K562 (cell line): ENCODE data around the gene CLDN5. TPM values are rescaled to one million over a fixed set of nuclear protein-coding genes. Genes with fewer than 3 reads are reported as not detected.

ENCODE experiments used
- ATAC-seq: fragments of 200-7000 bp; cut with Tn5 transposase; 3 replicates; pipeline ENCODE4 v1.9.1; 2020; ENCODE audit warnings: moderate library complexity
- BruUV-seq: library from RNA; stranded (reverse); fragments of 400-500 nt; replicated peaks from 2 replicates; lab custom pipeline; 2021; lab: Mats Ljungman, UMichigan
- CTCF ChIA-PET: fragments of 300-600 bp; formaldehyde crosslinking; extraction: SDS; loops from one replicate; lab custom pipeline; 2021; ENCODE audit warnings: low intra/inter-chr PET ratio; lab: Yijun Ruan, JAX
- POLR2A ChIA-PET: fragments of 300-600, 350-650 bp; sonication (Branson Sonifier 250); formaldehyde crosslinking; extraction: SDS; loops from one replicate; lab custom pipeline; 2021; ENCODE audit warnings: antibody characterized with exemption, inconsistent platforms; lab: Yijun Ruan, JAX
- DNase-seq, 4 experiments: peaks; one replicate each; pipeline versions ENCODE4 v3.0.0 to v3.0.0-alpha.2; 2011 to 2018; ENCODE audit warnings: low spot score in 3 of 4, mixed read lengths in 3 of 4; ENCODE audit errors: extremely low read depth in 1 of 4
- FAIRE-seq: peaks from 2 replicates; lab custom pipeline; 2011; peaks lifted over from hg19 to GRCh38; lab: Jason Lieb, UNC
- H2AFZ ChIP-seq: 2 replicates; pipeline ENCODE4 v1.6.0; 2011; ENCODE audit warnings: low read depth, low read length, control low read depth, inconsistent platforms
- H3K27ac ChIP-seq: fragments of 200-600 bp; 3 replicates; pipeline ENCODE4 v1.8.0; 2011; ENCODE audit warnings: low read depth, mild to moderate bottlenecking, control low read depth, inconsistent platforms, low read length, moderate library complexity, mixed read lengths; ENCODE audit errors: extremely low read depth
- H3K27me3 ChIP-seq, 2 experiments: fragments of 300-600 bp in 1 of 2; 2 replicates in 1 of 2; 3 replicates in 1 of 2; pipeline versions ENCODE4 v1.6.0 to v1.8.0; 2011; ENCODE audit warnings: inconsistent platforms in 2 of 2, low read length in 2 of 2, mild to moderate bottlenecking in 1 of 2, mixed read lengths in 1 of 2, moderate library complexity in 1 of 2; ENCODE audit not compliant: control insufficient read depth in 2 of 2, insufficient read depth in 2 of 2
- H3K36me3 ChIP-seq: fragments of 300-600 bp; 3 replicates; pipeline ENCODE4 v1.8.0; 2011; ENCODE audit warnings: mild to moderate bottlenecking, low read length, inconsistent platforms; ENCODE audit not compliant: control insufficient read depth, insufficient read depth
- H3K4me1 ChIP-seq, 2 experiments: fragments of 200-600 bp in 1 of 2; replicated peaks in 1 of 2; 2 replicates in 1 of 2; 3 replicates in 1 of 2; pipeline versions ENCODE4 v1.5.1 to v1.8.0; 2011; ENCODE audit warnings: inconsistent platforms in 2 of 2, low read length in 2 of 2, mild to moderate bottlenecking in 1 of 2, mixed read lengths in 1 of 2, moderate library complexity in 1 of 2; ENCODE audit not compliant: control insufficient read depth in 2 of 2, insufficient read depth in 2 of 2
- H3K4me2 ChIP-seq: 2 replicates; pipeline ENCODE4 v1.6.1; 2011; ENCODE audit warnings: low read length, control low read depth, inconsistent platforms, mixed read lengths; ENCODE audit not compliant: insufficient read depth
- H3K4me3 ChIP-seq: fragments of 200-600 bp; sonication (generic), shearing (Covaris generic); 2 replicates; pipeline ENCODE4 v1.5.1; 2016; ENCODE audit warnings: control low read depth, inconsistent platforms
- H3K79me2 ChIP-seq: fragments of 200-600 bp; 3 replicates; pipeline ENCODE4 v1.8.0; 2011; ENCODE audit warnings: low read length, inconsistent platforms; ENCODE audit not compliant: control insufficient read depth, insufficient read depth
- H3K9ac ChIP-seq, 2 experiments: 2 replicates each; pipeline versions ENCODE4 v1.6.0 to v1.6.1; 2011; ENCODE audit warnings: low read depth in 2 of 2, low read length in 2 of 2, control low read depth in 1 of 2, inconsistent platforms in 1 of 2, mild to moderate bottlenecking in 1 of 2, mixed read lengths in 1 of 2; ENCODE audit not compliant: insufficient read depth in 1 of 2
- H3K9me1 ChIP-seq: one replicate; pipeline ENCODE4 v1.6.0; 2011; ENCODE audit warnings: inconsistent platforms, mild to moderate bottlenecking, low read length, moderate library complexity; ENCODE audit not compliant: control insufficient read depth, insufficient read depth
- H3K9me3 ChIP-seq: replicated peaks from 2 replicates; pipeline ENCODE4 v1.5.1; 2011; ENCODE audit warnings: low read depth, low read length, inconsistent platforms; ENCODE audit not compliant: control insufficient read depth, insufficient read depth
- H4K20me1 ChIP-seq: replicated peaks from 2 replicates; pipeline ENCODE4 v1.6.1; 2011; ENCODE audit warnings: low read length, inconsistent platforms, mixed read lengths; ENCODE audit not compliant: control insufficient read depth, insufficient read depth
- CTCF ChIP-seq, 3 experiments: IDR thresholded peaks in 2 of 3; conservative IDR thresholded peaks in 1 of 3; 2 replicates each; pipeline ENCODE4 v1.5.1; 2011 to 2012; ENCODE audit warnings: low read length in 3 of 3, mild to moderate bottlenecking in 3 of 3, control low read depth in 2 of 3, improper control_type of control experiment in 1 of 3, inconsistent platforms in 1 of 3, low read depth in 1 of 3, mixed read lengths in 1 of 3, moderate library complexity in 1 of 3; ENCODE audit not compliant: insufficient read depth in 2 of 3
- HMGXB4 ChIP-seq: sonication (generic); formaldehyde crosslinking; IDR thresholded peaks from 2 replicates; pipeline ENCODE4 v1.8.1; 2023; ENCODE audit warnings: mild to moderate bottlenecking, missing genetic modification reagents
- HNRNPLL ChIP-seq: fragments of 200-400 bp; formaldehyde crosslinking; IDR thresholded peaks from 2 replicates; pipeline ENCODE4 v1.6.1; 2017; ENCODE audit warnings: low read length, low read depth, mild to moderate bottlenecking; ENCODE audit not compliant: poor library complexity, severe bottlenecking
- RBFOX2 ChIP-seq: fragments of 200-400 bp; formaldehyde crosslinking; IDR thresholded peaks from 2 replicates; pipeline ENCODE4 v1.6.1; 2017; ENCODE audit warnings: low read depth, mild to moderate bottlenecking, low read length, moderate library complexity
- SMARCC2 ChIP-seq: fragments of 450-650 bp; IDR thresholded peaks from 2 replicates; pipeline ENCODE4 v1.6.1; 2017; ENCODE audit warnings: antibody characterized with exemption, moderate library complexity, mild to moderate bottlenecking, low read depth
- SMC3 ChIP-seq: conservative IDR thresholded peaks from 2 replicates; pipeline ENCODE4 v1.6.1; 2011; ENCODE audit warnings: low read depth, low read length, improper control_type of control experiment; ENCODE audit not compliant: insufficient read depth
- TAF7 ChIP-seq: fragments of 450-650 bp; IDR thresholded peaks from 2 replicates; pipeline ENCODE4 v1.6.1; 2016; ENCODE audit warnings: missing genetic modification characterization, missing compliant biosample characterization
- U2AF2 ChIP-seq: fragments of 200-400 bp; formaldehyde crosslinking; optimal IDR thresholded peaks from 2 replicates; pipeline ENCODE3; 2017; ENCODE audit warnings: low read depth, mild to moderate bottlenecking, low read length
- WGBS: fragments of 100-300 bp; shearing (Covaris generic); methylation state at CpG from one replicate; pipeline ENCODE4 v1.1.6; 2016; ENCODE audit warnings: low coverage, mixed read lengths; ENCODE audit not compliant: insufficient coverage; ENCODE audit errors: missing lambda C conversion rate; 5-methylcytosine and 5-hydroxymethylcytosine counted together
- in situ Hi-C: fragments of 300-500 bp; cut with MboI; formaldehyde crosslinking; loops from 4 replicates; pipeline ENCODE4 v1.15.0; 2018; ENCODE audit warnings: inconsistent platforms, mixed read lengths
- intact Hi-C: fragments of 100-400 bp; cut with micrococcal nuclease; formaldehyde crosslinking; loops from 2 replicates; pipeline ENCODE4 v1.14.2; 2022
- polyA plus RNA-seq, 8 experiments: library from polyadenylated mRNA; depleted of rRNA in 4 of 8; stranded (reverse) in 5 of 8; unstranded in 3 of 8; fragments of >200 nt; fragmentation: Nextera tagmentation in 2 of 8; fragmentation: Illumina TruSeq in 1 of 8; extraction: Ambion mirVana in 2 of 8; extraction: Trizol in 1 of 8; gene quantifications; 2 replicates each; pipeline versions ENCODE4 v1.2.1 to v1.2.3, GENCODE V29; 2011 to 2014; ENCODE audit warnings: inconsistent platforms in 1 of 8, missing spikeins in 1 of 8
- total RNA-seq, 7 experiments: library from RNA; depleted of rRNA in 6 of 7; stranded (reverse); fragments of >200 nt in 6 of 7; fragmentation: Illumina TruSeq in 2 of 7; extraction: Trizol in 2 of 7; gene quantifications; 2 replicates each; pipeline versions ENCODE4 v1.2.1 to v1.2.3, GENCODE V29; 2011 to 2021; ENCODE audit warnings: low replicate concordance in 1 of 7

CLDN5 gene
- total and polyA plus RNA-seq, 9 of the 15 experiments (the other 6 are each of a cell fraction or from before 2014, with no cell fraction given) = 0.20 TPM; not detected in 8

- peak; percentile 28; the same call in 1 of the 2 replicates for TF ChIP-seq RBFOX2
- no peak; the same call in 1 of the 2 replicates for TF ChIP-seq TAF7 (tag)
Measured at GRCh38 chr22:19476023-19476422, 48.2 kb downstream of the CLDN5 start (continued).

GRCh38 chr22:19473578-19473977 lies 50.6 kb downstream of the CLDN5 start:
- ChIA-PET POLR2A (interaction anchor here (0.6 to 3.5 kb wide), 14 partner anchors 10 to 636 kb away, joined by 3 to 45 read pairs (median 4); no protein-coding TSS in a partner anchor), CTCF (interaction anchor here (0.8 to 1.9 kb wide), 2 partner anchors 159 to 174 kb away, joined by 3 to 4 read pairs; no protein-coding TSS in a partner anchor)
- peaks cover 5% of the 10 kb centered on the region for H3K9me1 ChIP-seq
- peaks cover 0 to 8% of the 10 kb centered on the region in 2 experiments; a peak in 3 of 5 replicates for H3K4me1 ChIP-seq
- WGBS = 90% methylated on average over 3 of the region's 3 CpGs
- H4K20me1 ChIP-seq = peaks cover 60% of the 10 kb centered on the region
- FAIRE-seq (no peak), DNase-seq (peak in 1 of 4 experiments; percentile 38), ATAC-seq (peak; percentile 47)
- H3K4me3 ChIP-seq = no peak overlapping the region
- H3K9me3 ChIP-seq = no peaks in the 10 kb centered on the region
- no peak overlapping the region for H2AFZ ChIP-seq
- H3K27ac ChIP-seq = no peak overlapping the region
- no TSS peak for BruUV-seq
- H3K4me2 ChIP-seq = no peak overlapping the region
- TF ChIP-seq SMC3 = peak; percentile 26; the same call in 1 of the 2 replicates
- TF ChIP-seq CTCF (IDR thresholded peaks at IDR 0.05 in 2 of 3, conservative IDR thresholded peaks at IDR 0.05 in 1 of 3; ENCODE audit: insufficient read depth in 2 of 3, low read depth in 1 of 3, low read length in 3 of 3) = peak; percentile 50 to 55 (median 54); a peak in 5 of 6 replicates
- no peak for TF ChIP-seq SMARCC2
- TF ChIP-seq HMGXB4 (CRISPR knock-in tag) = peak; percentile 83; the same call in 1 of the 2 replicates
- peak; percentile 3 for TF ChIP-seq HNRNPLL
- no peak for TF ChIP-seq U2AF2
- peaks cover 85% of the 10 kb centered on the region for H3K36me3 ChIP-seq
- intact Hi-C loops = no loop called here
- no peak overlapping the region for H3K9ac ChIP-seq
- peaks cover 58% of the 10 kb centered on the region for H3K79me2 ChIP-seq
- in situ Hi-C loops = no loop called here
- H3K27me3 ChIP-seq = no peaks in the 10 kb centered on the region
